SK-N-MC (cell line): ENCODE measurements around the gene MOXD1.
A peak's percentile ranks its signal among the peaks of the same experiment; 100 is the strongest.

Experiments
- DNase-seq: peaks from one replicate; pipeline ENCODE4 v3.0.0-alpha.2; 2011; ENCODE audit warnings: low read depth, low spot score
- H3K27ac ChIP-seq: fragments of 200-600 bp; sonication (generic); 2 replicates; pipeline ENCODE4 v1.5.1; 2016; ENCODE audit warnings: mixed run types
- H3K36me3 ChIP-seq: fragments of 200-600 bp; sonication (generic); 2 replicates; pipeline ENCODE4 v1.6.1; 2017; ENCODE audit warnings: antibody characterized with exemption, low read length, mixed read lengths; ENCODE audit not compliant: insufficient read depth
- H3K4me3 ChIP-seq: fragments of 200-600 bp; sonication (generic); 2 replicates; pipeline ENCODE4 v1.5.1; 2016
- H3K9ac ChIP-seq: fragments of 200-600 bp; sonication (generic); 2 replicates; pipeline ENCODE4 v1.8.0; 2017; ENCODE audit warnings: mixed run types, mixed read lengths; ENCODE audit not compliant: insufficient read length
- H3K9me3 ChIP-seq: fragments of 200-600 bp; sonication (generic); 2 replicates; pipeline ENCODE4 v1.6.1; 2017; ENCODE audit warnings: low read depth, mild to moderate bottlenecking, antibody characterized with exemption, low read length, moderate library complexity, mixed read lengths
- EZH2 ChIP-seq: fragments of 200-600 bp; sonication (generic); IDR thresholded peaks from one replicate; pipeline ENCODE4 v1.6.1; 2017; ENCODE audit warnings: antibody characterized with exemption
- FOXP2 ChIP-seq: optimal IDR thresholded peaks from 2 replicates; pipeline ENCODE3; 2011; ENCODE audit warnings: mild to moderate bottlenecking, moderate library complexity; ENCODE audit not compliant: insufficient read depth; ENCODE audit errors: extremely low read length, control extremely low read depth
- POLR2AphosphoS5 ChIP-seq: IDR thresholded peaks from 2 replicates; pipeline ENCODE4 v1.6.1; 2012; ENCODE audit warnings: mild to moderate bottlenecking, low read depth, low read length, borderline replicate concordance

MOXD1 gene

GRCh38 chr6:132404736-132405135 is 3.5 kb upstream of the MOXD1 start:
- no peaks in the 10 kb centered on the region for H3K9me3 ChIP-seq
- H3K36me3 ChIP-seq: no peaks in the 10 kb centered on the region
- TF ChIP-seq FOXP2: no peak
- TF ChIP-seq POLR2AphosphoS5: no peak
- DNase-seq: no peak
- H3K9ac ChIP-seq: no peak overlapping the region
- no peak overlapping the region for H3K4me3 ChIP-seq
- H3K27ac ChIP-seq: no peak overlapping the region

DNA sequence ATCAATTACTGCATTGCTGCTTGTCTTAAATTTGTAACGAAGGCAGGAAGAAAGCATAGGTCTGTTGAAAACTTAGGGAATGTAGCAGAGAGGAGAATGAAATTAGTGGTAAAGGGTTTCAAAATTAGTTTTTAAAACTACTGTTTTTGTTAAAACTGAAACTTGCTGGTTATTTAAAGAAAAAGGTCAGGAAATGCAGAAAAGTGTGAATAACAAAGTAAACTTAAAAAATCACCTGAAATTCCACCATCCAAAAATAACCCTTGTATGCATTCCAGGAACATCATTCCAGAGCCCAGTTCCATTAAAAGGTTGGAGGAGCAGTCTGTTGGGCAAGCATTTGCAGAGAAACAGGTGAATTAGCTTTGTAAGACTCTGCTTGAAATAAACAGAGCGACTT is 3.1 kb upstream of the MOXD1 start:
- Histone ChIP-seq H3K9me3 (no peaks in the 10 kb centered on the region), H3K4me3 (no peak overlapping the region), H3K36me3 (no peaks in the 10 kb centered on the region), H3K27ac (no peak overlapping the region), H3K9ac (no peak overlapping the region)
- TF ChIP-seq EZH2: no peak
- no peak for TF ChIP-seq FOXP2
- no peak for TF ChIP-seq POLR2AphosphoS5
- no peak for DNase-seq

- Histone ChIP-seq H3K36me3 (no peaks in the 10 kb centered on the region), H3K9ac (no peak overlapping the region), H3K4me3 (no peak overlapping the region), H3K27ac (no peak overlapping the region), H3K9me3 (no peaks in the 10 kb centered on the region)
- DNase-seq: no peak
- TF ChIP-seq EZH2: no peak
- TF ChIP-seq POLR2AphosphoS5: no peak
- no peak for TF ChIP-seq FOXP2
Measured at GRCh38 chr6:132401618-132402285, 477 bp upstream of the MOXD1 start.

DNA sequence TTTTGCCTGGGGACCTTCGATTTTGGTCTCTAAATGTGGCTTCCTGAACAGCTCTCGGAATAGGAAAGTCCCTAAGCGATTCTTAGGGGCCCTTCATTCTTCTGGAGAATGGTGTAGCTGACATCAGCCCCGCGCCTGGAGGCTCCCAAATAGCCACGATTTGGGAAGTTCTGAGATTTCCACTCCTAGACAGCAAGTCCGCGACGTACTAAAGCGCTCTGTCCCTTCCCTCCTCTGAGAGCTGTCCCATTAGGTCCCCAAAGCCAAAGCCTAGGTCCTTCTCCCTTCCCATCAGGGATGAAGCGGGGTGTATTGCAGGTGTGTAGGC is 756 bp downstream of the MOXD1 start:
- no peak for TF ChIP-seq EZH2
- TF ChIP-seq FOXP2: no peak
- no peak for TF ChIP-seq POLR2AphosphoS5
- Histone ChIP-seq H3K9ac (no peak overlapping the region), H3K36me3 (no peaks in the 10 kb centered on the region), H3K27ac (no peak overlapping the region), H3K4me3 (peak overlapping the region; percentile 18; the same call in 1 of the 2 replicates), H3K9me3 (no peaks in the 10 kb centered on the region)
- DNase-seq: no peak

- Histone ChIP-seq H3K36me3 (no peaks in the 10 kb centered on the region), H3K9me3 (no peaks in the 10 kb centered on the region), H3K4me3 (no peak overlapping the region), H3K27ac (no peak overlapping the region; the same call in 1 of the 2 replicates), H3K9ac (no peak overlapping the region)
- no peak for DNase-seq
- TF ChIP-seq FOXP2: no peak
- no peak for TF ChIP-seq EZH2
- no peak for TF ChIP-seq POLR2AphosphoS5
Measured at GRCh38 chr6:132399376-132400074, 1.8 kb downstream of the MOXD1 start.

GRCh38 chr6:132395015-132395597 is 6.2 kb downstream of the MOXD1 start:
- TF ChIP-seq FOXP2: no peak
- no peak for TF ChIP-seq EZH2
- TF ChIP-seq POLR2AphosphoS5: no peak
- H3K36me3 ChIP-seq: no peaks in the 10 kb centered on the region
- no peak overlapping the region for H3K27ac ChIP-seq
- H3K9me3 ChIP-seq: no peaks in the 10 kb centered on the region
- DNase-seq: no peak
- no peak overlapping the region for H3K9ac ChIP-seq
- no peak overlapping the region for H3K4me3 ChIP-seq

DNA sequence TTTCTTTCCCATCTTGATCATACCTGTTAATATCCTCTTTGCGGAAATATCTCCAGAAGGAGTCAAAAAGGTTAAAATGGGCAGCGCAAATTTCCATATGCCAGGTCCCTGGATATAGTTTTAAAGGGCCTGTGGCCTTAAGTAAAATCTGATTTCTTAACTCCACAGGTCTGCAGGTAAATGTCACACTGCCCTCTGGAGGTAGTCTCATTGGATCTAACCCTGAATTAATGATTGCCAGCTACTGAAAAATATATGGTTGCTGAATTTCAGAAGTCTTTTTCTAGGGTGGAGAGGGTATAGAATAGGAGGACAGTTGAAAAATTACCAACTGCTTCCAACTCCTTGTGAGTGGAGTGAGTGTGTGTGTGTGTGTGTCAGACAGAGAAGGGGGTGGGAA is 8.5 kb downstream of the MOXD1 start:
- H3K4me3 ChIP-seq: no peak overlapping the region
- no peak for DNase-seq
- H3K27ac ChIP-seq: no peak overlapping the region
- no peak overlapping the region for H3K9ac ChIP-seq
- TF ChIP-seq POLR2AphosphoS5: no peak
- no peaks in the 10 kb centered on the region for H3K36me3 ChIP-seq
- no peaks in the 10 kb centered on the region for H3K9me3 ChIP-seq

DNA sequence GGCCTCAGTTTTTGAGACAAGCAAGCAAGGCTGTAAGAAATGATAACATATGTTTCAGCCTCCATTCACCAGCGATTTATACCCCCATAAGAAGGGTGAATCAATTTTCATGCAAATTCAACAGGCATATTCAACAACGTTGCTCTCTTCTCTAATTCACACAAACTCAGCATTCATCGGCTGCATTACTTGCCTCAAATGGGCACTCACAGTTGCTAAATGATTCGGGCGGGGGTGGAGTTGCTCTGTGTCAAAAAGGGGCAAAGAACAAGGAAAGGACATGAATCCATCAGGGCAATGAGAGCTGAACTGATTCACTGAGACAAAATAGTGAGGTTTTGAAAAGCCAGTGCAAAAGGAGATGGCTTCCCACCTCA is 9.0 kb downstream of the MOXD1 start:
- Histone ChIP-seq H3K9ac (peak overlapping the region; percentile 12), H3K4me3 (peak overlapping the region; percentile 57), H3K36me3 (no peaks in the 10 kb centered on the region), H3K9me3 (no peaks in the 10 kb centered on the region), H3K27ac (peak overlapping the region; percentile 69)
- no peak for DNase-seq
- TF ChIP-seq POLR2AphosphoS5 (no peak), FOXP2 (no peak), EZH2 (no peak)
